ENCODE results near the gene POLR2E.
"Not testable (repeated sequence)": the region's sequence is repeated elsewhere in the genome, so short reads cannot be mapped to it uniquely, and the experiment has no call there.

The POLR2E gene

GRCh38 chr19:1094978-1095701 is at the start of gene POLR2E:
POLR2E (minus strand) TSS chr19:1095375; CDS start chr19:1095315, 60 bp downstream.
- DNase-seq = peak; percentile 99

GRCh38 chr19:1144741-1145140 is 49.6 kb upstream of the POLR2E start:
- DNase-seq = no peak

GRCh38 chr19:1143828-1144399 is 48.7 kb upstream of the POLR2E start:
- no peak for DNase-seq

- DNase-seq = no peak
Measured at GRCh38 chr19:1141944-1142343, 46.8 kb upstream of the POLR2E start.

GRCh38 chr19:1140272-1141027 is 45.3 kb upstream of the POLR2E start:
- DNase-seq = no peak

- no peak for DNase-seq
Measured at GRCh38 chr19:1139126-1139525, 44.0 kb upstream of the POLR2E start.

- DNase-seq = no peak
Measured at GRCh38 chr19:1138121-1138520, 42.9 kb upstream of the POLR2E start.

GRCh38 chr19:1136621-1137317 is 41.6 kb upstream of the POLR2E start:
- DNase-seq = no peak

- no peak for DNase-seq
Measured at GRCh38 chr19:1136201-1136600, 41.0 kb upstream of the POLR2E start.

- DNase-seq = no peak
Measured at GRCh38 chr19:1135454-1135853, 40.3 kb upstream of the POLR2E start.

GRCh38 chr19:1134431-1134830 is 39.3 kb upstream of the POLR2E start:
- no peak for DNase-seq

- peak; percentile 92 for DNase-seq
Measured at GRCh38 chr19:1133471-1133929, 38.3 kb upstream of the POLR2E start.

GRCh38 chr19:1132552-1133383 is 37.6 kb upstream of the POLR2E start:
- DNase-seq = peak; percentile 69

GRCh38 chr19:1131718-1132551 is 36.8 kb upstream of the POLR2E start:
- DNase-seq = peak; percentile 95

GRCh38 chr19:1130771-1131717 is 35.9 kb upstream of the POLR2E start:
- DNase-seq = peak; percentile 85

GRCh38 chr19:1129535-1129934 is 34.4 kb upstream of the POLR2E start:
- no peak for DNase-seq

GRCh38 chr19:1129084-1129483 is 33.9 kb upstream of the POLR2E start:
- DNase-seq = not testable (repeated sequence)

- no peak for DNase-seq
Measured at GRCh38 chr19:1128106-1128505, 32.9 kb upstream of the POLR2E start.

GRCh38 chr19:1126984-1127760 is 32.0 kb upstream of the POLR2E start:
- DNase-seq = no peak
